IPS-15b (cell line): ENCODE results near the gene EFS.
"Not testable (repeated sequence)": the region's sequence is repeated elsewhere in the genome, so short reads cannot be mapped to it uniquely, and the experiment has no call there.

ENCODE experiments used
- H3K27me3 ChIP-seq: one replicate; pipeline ENCODE4 v1.6.1; 2013; ENCODE audit warnings: low read length; ENCODE audit not compliant: control insufficient read depth, insufficient read depth
- H3K36me3 ChIP-seq: one replicate; pipeline ENCODE4 v1.6.1; 2013; ENCODE audit warnings: low read length; ENCODE audit not compliant: control insufficient read depth, insufficient read depth
- H3K4me1 ChIP-seq: one replicate; pipeline ENCODE4 v1.6.1; 2013; ENCODE audit warnings: mild to moderate bottlenecking, low read length; ENCODE audit not compliant: control insufficient read depth, insufficient read depth
- H3K4me3 ChIP-seq: one replicate; pipeline ENCODE4 v1.5.1; 2013; ENCODE audit warnings: low read depth, low read length
- H3K9ac ChIP-seq: one replicate; pipeline ENCODE4 v1.6.1; 2013; ENCODE audit warnings: low read depth, mild to moderate bottlenecking, low read length
- H3K9me3 ChIP-seq: one replicate; pipeline ENCODE4 v1.6.1; 2013; ENCODE audit warnings: mild to moderate bottlenecking, low read length; ENCODE audit not compliant: control insufficient read depth, insufficient read depth

Gene EFS

DNA sequence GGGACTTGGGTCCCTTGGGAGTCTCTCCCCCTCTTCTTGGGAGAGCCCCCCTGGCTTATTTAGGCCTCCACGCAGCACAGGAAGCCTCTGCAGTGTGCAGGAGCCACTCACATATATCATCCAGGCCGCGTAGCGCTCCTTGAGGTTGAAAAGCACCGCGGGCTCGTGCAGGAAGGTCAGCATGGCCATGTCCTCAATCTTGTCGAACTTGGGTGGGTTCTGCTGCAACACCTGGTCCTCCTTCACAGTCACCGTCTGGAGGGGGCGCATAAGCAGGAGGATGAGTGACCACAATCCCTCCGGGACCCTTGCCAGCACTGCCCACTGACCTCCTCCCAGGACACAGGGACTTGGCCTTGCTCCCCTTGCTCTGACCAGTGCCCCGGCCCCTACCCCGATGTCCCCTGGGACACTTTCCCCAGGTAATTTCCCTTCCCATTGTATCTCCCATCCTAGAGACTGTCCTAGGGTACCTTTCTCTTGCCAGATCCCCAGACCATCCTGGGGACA, 40.6 kb upstream of the EFS start:
- H3K36me3 ChIP-seq: no peaks in the 10 kb centered on the region
- H3K27me3 ChIP-seq: peaks cover 4% of the 10 kb centered on the region
- no peak overlapping the region for H3K4me3 ChIP-seq
- H3K9me3 ChIP-seq: no peaks in the 10 kb centered on the region
- H3K4me1 ChIP-seq: peaks cover 2% of the 10 kb centered on the region
- H3K9ac ChIP-seq: no peak overlapping the region

GRCh38 chr14:23405096-23405495, 40.1 kb upstream of the EFS start:
- no peak overlapping the region for H3K9ac ChIP-seq
- no peaks in the 10 kb centered on the region for H3K36me3 ChIP-seq
- H3K4me1 ChIP-seq: peaks cover 2% of the 10 kb centered on the region
- peaks cover 4% of the 10 kb centered on the region for H3K27me3 ChIP-seq
- no peaks in the 10 kb centered on the region for H3K9me3 ChIP-seq
- no peak overlapping the region for H3K4me3 ChIP-seq

- H3K27me3 ChIP-seq: peaks cover 4% of the 10 kb centered on the region
- H3K9me3 ChIP-seq: no peaks in the 10 kb centered on the region
- H3K36me3 ChIP-seq: no peaks in the 10 kb centered on the region
- H3K9ac ChIP-seq: no peak overlapping the region
- peaks cover 2% of the 10 kb centered on the region for H3K4me1 ChIP-seq
- no peak overlapping the region for H3K4me3 ChIP-seq
These were observed 39.4 kb upstream of the EFS start for GRCh38 chr14:23404331-23404900.

- no peak overlapping the region for H3K4me3 ChIP-seq
- no peaks in the 10 kb centered on the region for H3K36me3 ChIP-seq
- no peaks in the 10 kb centered on the region for H3K9me3 ChIP-seq
- H3K9ac ChIP-seq: no peak overlapping the region
- H3K4me1 ChIP-seq: peaks cover 2% of the 10 kb centered on the region
- H3K27me3 ChIP-seq: peaks cover 4% of the 10 kb centered on the region
These were observed 38.9 kb upstream of the EFS start for GRCh38 chr14:23403908-23404307.

GRCh38 chr14:23403139-23403438, 38.1 kb upstream of the EFS start:
- Histone ChIP-seq H3K36me3 (no peaks in the 10 kb centered on the region), H3K27me3 (peaks cover 2% of the 10 kb centered on the region), H3K9ac (no peak overlapping the region), H3K4me3 (no peak overlapping the region), H3K9me3 (no peaks in the 10 kb centered on the region), H3K4me1 (peaks cover 2% of the 10 kb centered on the region)

- no peak overlapping the region for H3K4me3 ChIP-seq
- no peaks in the 10 kb centered on the region for H3K9me3 ChIP-seq
- no peak overlapping the region for H3K9ac ChIP-seq
- peaks cover 2% of the 10 kb centered on the region for H3K27me3 ChIP-seq
- H3K36me3 ChIP-seq: no peaks in the 10 kb centered on the region
- H3K4me1 ChIP-seq: peaks cover 2% of the 10 kb centered on the region
These were observed 37.5 kb upstream of the EFS start for GRCh38 chr14:23402296-23403138.

- peaks cover 2% of the 10 kb centered on the region for H3K27me3 ChIP-seq
- H3K9me3 ChIP-seq: no peaks in the 10 kb centered on the region
- H3K9ac ChIP-seq: no peak overlapping the region
- no peaks in the 10 kb centered on the region for H3K36me3 ChIP-seq
- H3K4me1 ChIP-seq: peaks cover 2% of the 10 kb centered on the region
- H3K4me3 ChIP-seq: no peak overlapping the region
These were observed 36.3 kb upstream of the EFS start for GRCh38 chr14:23401291-23401690.

GRCh38 chr14:23400496-23401149, 35.7 kb upstream of the EFS start:
- not testable (repeated sequence) for H3K9ac ChIP-seq, H3K4me3 ChIP-seq, H3K4me1 ChIP-seq, H3K9me3 ChIP-seq, H3K36me3 ChIP-seq, H3K27me3 ChIP-seq

GRCh38 chr14:23399591-23399990, 34.6 kb upstream of the EFS start:
- Histone ChIP-seq H3K27me3 (peaks cover 2% of the 10 kb centered on the region), H3K9ac (no peak overlapping the region), H3K4me3 (no peak overlapping the region), H3K9me3 (no peaks in the 10 kb centered on the region), H3K36me3 (no peaks in the 10 kb centered on the region), H3K4me1 (peaks cover 2% of the 10 kb centered on the region)

DNA sequence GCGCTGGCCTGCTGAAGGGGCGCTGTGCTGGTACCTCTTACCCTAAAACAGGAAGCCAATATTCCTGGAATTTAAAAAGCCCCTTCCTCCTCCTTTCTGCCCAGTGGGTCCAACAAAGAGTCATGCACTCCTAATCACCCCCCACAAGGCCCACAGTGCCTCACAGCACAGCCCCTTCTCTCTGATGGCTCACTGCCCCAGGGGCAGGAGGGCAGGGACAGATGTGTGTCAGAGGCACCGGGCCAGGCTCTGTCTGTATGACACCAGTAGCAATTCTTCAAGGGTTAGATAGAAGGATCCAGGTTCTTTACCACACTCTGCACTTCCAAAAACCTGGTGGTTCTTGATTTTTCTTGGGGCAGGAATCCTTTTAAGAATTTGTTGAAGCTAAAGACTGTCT, 34.2 kb upstream of the EFS start:
- Histone ChIP-seq H3K4me1 (peaks cover 2% of the 10 kb centered on the region), H3K27me3 (peaks cover 2% of the 10 kb centered on the region), H3K9ac (no peak overlapping the region), H3K4me3 (no peak overlapping the region), H3K36me3 (no peaks in the 10 kb centered on the region), H3K9me3 (no peaks in the 10 kb centered on the region)

DNA sequence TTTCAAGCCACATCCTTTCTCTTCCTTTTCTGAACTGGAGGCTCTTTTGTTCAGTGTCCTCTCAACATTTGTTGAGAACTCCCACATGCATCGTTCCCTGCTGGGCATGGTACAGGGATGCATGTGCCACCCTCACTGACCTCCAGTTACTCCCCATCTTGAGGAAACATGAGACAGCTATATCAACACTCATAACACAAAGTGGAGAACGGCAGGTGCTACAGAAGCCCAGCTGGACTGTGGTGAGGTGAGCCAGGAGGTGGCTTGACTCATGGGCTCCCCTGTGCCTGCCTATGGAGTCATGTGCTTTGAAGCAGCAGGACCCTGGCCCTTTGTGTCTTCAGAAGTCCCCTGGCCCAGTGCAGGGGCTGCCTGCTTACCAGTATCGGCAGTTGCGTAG, 33.4 kb upstream of the EFS start:
- Histone ChIP-seq H3K9me3 (no peaks in the 10 kb centered on the region), H3K4me1 (peaks cover 2% of the 10 kb centered on the region), H3K4me3 (no peak overlapping the region), H3K36me3 (no peaks in the 10 kb centered on the region), H3K9ac (no peak overlapping the region), H3K27me3 (no peaks in the 10 kb centered on the region)
